GM12865 (cell line): ENCODE data around the gene REL.

Experiments used
- DNase-seq: peaks from one replicate; pipeline ENCODE4 v3.0.0; 2010; ENCODE audit warnings: low read depth
- H3K4me3 ChIP-seq: 2 replicates; pipeline ENCODE4 v1.5.1; 2011; ENCODE audit warnings: mild to moderate bottlenecking, low read depth, low read length, control low read depth
- TF ChIP-seq, protein P1 (sequence below): IDR thresholded peaks from 2 replicates; pipeline ENCODE4 v1.5.1; 2011; ENCODE audit warnings: low read length, control low read depth, low read depth, inconsistent platforms; ENCODE audit not compliant: insufficient read depth; ENCODE audit errors: missing control alignments

The REL gene

DNA sequence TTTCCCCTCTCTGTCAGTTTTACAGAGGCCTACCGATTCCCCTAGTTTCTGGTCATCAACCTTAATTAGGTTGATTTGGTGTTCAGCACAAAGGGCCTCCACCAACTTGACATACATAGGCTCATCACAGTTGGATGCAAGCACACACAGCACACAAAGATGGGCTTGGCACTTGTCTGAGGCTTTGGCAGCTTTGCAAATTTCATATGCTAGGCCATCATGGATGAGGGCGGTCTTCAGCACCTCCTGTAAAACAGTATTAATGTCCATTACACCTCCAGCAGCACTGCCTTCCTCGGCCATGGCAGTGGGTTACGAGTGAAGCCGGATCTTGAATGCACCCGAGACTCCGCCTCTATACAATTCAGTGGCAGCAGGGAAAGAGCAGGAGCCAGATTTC, 56.9 kb downstream of the REL start:
- no peak for DNase-seq
- no peak overlapping the region for H3K4me3 ChIP-seq
- TF ChIP-seq, protein P1, sequence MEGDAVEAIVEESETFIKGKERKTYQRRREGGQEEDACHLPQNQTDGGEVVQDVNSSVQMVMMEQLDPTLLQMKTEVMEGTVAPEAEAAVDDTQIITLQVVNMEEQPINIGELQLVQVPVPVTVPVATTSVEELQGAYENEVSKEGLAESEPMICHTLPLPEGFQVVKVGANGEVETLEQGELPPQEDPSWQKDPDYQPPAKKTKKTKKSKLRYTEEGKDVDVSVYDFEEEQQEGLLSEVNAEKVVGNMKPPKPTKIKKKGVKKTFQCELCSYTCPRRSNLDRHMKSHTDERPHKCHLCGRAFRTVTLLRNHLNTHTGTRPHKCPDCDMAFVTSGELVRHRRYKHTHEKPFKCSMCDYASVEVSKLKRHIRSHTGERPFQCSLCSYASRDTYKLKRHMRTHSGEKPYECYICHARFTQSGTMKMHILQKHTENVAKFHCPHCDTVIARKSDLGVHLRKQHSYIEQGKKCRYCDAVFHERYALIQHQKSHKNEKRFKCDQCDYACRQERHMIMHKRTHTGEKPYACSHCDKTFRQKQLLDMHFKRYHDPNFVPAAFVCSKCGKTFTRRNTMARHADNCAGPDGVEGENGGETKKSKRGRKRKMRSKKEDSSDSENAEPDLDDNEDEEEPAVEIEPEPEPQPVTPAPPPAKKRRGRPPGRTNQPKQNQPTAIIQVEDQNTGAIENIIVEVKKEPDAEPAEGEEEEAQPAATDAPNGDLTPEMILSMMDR: no peak

DNA sequence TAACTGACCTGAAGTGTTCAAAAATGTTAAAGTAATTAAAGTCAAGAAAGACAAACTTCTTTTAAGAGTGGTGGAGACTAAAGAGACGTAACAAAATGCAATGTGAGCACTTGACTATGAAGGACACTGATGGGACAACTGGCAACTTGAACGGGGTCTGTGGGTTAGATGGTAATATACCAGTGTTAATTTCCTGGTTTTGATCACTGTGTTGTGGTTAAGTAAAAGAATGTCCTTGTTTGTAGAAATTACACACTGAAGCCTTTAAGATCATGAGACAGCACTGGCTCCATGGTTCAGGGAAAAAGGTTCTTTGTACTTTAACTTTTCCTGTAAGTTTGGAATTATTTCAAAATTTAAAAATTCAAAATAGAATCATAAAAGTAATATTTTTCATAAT, 58.2 kb downstream of the REL start:
- H3K4me3 ChIP-seq: no peak overlapping the region
- DNase-seq: no peak
- TF ChIP-seq, protein P1: no peak

DNA sequence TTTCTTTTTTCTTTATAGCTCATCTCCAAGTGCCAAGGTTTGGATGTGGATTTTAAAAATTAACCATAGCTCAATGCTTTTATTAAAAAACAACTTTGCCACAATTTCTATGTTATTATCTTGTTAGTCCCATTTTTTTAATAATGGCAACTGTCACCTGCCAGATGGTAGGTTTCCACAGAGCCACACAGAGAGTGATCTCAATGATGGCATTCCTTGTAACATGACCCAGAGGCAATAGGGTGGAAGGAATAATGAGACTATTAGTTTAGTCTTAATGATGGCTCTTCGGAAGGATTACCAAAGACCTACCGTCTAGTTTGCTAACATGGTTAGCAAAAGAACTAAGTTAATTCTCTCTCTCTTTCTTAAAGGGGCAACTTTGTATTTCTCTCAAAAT, 64.0 kb downstream of the REL start:
- TF ChIP-seq, protein P1: no peak
- no peak overlapping the region for H3K4me3 ChIP-seq
- DNase-seq: no peak

DNA sequence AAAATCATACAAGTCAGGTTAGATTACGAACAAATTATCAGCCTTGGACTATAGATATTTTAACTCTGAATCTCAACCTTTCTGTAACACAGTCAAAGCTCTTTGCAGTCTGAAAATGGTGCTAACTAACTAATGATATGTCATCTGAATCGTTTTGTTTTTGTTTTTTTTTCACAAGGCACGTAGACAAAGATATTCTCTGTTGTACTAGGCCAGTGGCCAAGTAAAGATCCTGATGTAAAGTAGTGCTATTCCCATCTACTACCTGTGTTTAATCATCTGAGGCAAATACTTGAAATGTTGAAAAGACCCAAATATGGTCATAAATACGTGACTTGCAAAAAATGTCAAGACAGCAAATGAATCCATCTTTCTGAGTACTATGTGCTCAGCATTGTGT, 65.7 kb downstream of the REL start:
- H3K4me3 ChIP-seq: no peak overlapping the region
- DNase-seq: no peak
- TF ChIP-seq, protein P1: no peak

DNA sequence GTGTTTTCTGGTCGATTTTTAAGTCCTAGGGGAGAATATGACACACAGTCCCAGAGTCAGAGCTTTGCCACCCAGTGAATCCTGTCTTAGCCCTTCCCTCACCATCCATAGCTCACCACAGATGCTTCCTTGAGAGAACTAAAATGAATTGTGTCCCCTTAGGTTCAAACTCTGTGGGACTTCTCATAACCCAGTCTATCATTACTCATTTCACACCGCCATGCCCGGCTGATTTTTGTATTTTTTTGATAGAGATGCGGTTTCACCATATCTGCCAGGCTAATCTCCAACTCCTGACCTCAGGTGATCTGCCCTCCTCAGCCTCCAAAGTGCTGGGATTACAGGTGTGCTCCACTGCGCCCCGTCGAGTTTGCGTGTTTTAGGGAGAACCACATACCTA, 66.8 kb downstream of the REL start:
- DNase-seq: no peak
- TF ChIP-seq, protein P1: no peak
- H3K4me3 ChIP-seq: no peak overlapping the region

DNA sequence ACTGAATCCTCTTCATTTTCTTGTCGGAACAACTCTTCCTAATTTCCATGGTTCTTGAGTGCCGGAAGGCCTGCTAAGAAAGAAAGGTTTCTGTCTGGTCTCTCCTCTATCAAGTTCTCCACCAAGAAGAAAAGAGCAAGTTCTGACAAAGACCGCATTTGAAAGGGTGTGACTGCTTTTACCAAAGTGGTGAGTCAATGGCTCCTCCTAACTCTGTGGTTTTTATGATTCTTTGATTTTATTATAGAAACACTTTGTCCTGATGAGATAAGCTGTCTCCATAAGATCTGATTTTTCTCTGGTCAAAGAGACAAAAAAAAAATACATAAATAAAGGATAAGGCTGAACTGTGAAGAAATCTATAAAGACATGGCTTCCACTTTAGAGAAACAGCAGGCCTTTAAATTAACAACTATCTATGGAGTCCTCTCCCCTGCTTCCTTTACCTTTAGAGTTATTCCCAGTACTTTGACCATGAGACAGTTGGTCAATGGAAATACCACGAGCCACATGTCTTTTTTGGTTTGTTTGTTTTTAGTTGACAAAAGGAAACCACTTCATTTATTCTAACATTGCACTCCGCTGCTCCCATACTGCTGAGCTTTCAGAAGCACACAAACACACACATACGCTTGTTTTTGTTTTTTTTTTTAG, 67.7 kb downstream of the REL start:
- DNase-seq: no peak
- no peak overlapping the region for H3K4me3 ChIP-seq
- TF ChIP-seq, protein P1: no peak

DNA sequence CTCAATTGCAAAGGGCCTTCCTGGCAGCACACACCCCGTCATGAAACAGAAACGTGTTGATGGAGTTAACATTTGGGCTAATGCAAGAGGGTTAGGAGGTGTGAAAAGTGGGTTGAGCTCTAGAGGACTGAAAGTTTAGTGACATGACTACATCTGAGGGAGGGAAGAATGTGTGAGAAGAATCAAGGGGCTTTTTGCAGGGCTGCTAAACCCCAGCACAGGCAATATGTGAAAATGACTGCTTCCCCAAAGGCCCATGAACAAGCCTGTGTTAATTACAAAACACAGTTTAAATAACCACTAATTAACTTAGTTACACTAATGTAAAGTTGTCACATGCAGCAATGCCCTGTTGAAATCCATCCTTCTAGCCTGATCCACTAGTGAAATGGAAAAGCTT, 72.8 kb downstream of the REL start:
- TF ChIP-seq, protein P1: no peak
- no peak for DNase-seq

More for the DNA sequence above, 72.8 kb downstream of the REL start:
- no peak overlapping the region for H3K4me3 ChIP-seq
